ENCODE results near the gene OR6M1.

The OR6M1 gene

GRCh38 chr11:123775715-123776549 is 30.2 kb downstream of the OR6M1 start:
- no peak for DNase-seq (ENCODE audit: low read depth)

- DNase-seq (ENCODE audit: low read depth), result no peak
Observed at GRCh38 chr11:123775289-123775688, 30.9 kb downstream of the OR6M1 start.

GRCh38 chr11:123773959-123774358 is 32.2 kb downstream of the OR6M1 start:
- no peak for DNase-seq (ENCODE audit: low read depth)

GRCh38 chr11:123773026-123773425 is 33.1 kb downstream of the OR6M1 start:
- no peak for DNase-seq (ENCODE audit: low read depth)

GRCh38 chr11:123771664-123772063 is 34.5 kb downstream of the OR6M1 start:
- no peak for DNase-seq (ENCODE audit: low read depth)

- no peak for DNase-seq (ENCODE audit: low read depth)
Observed at GRCh38 chr11:123770712-123771111, 35.4 kb downstream of the OR6M1 start.

GRCh38 chr11:123765601-123766000 is 40.5 kb downstream of the OR6M1 start:
- DNase-seq (ENCODE audit: low read depth), result no peak

GRCh38 chr11:123762422-123762821 is 43.7 kb downstream of the OR6M1 start:
- DNase-seq (ENCODE audit: low read depth), result no peak

GRCh38 chr11:123760894-123761293 is 45.3 kb downstream of the OR6M1 start:
- no peak for DNase-seq (ENCODE audit: low read depth)

GRCh38 chr11:123757976-123758375 is 48.2 kb downstream of the OR6M1 start:
- no peak for DNase-seq (ENCODE audit: low read depth)

- DNase-seq (ENCODE audit: low read depth), result no peak
Observed at GRCh38 chr11:123755813-123756212, 50.3 kb downstream of the OR6M1 start.
